ENCODE results near the gene HBD. TPM values are rescaled to one million over a fixed set of nuclear protein-coding genes. Genes with fewer than 3 reads are reported as not detected.

HBD gene
- total and polyA plus RNA-seq, 9 of the 15 experiments (the other 6 are each of a cell fraction or from before 2014, with no cell fraction given) = 11.8 to 169 (median 36.0) TPM

DNA sequence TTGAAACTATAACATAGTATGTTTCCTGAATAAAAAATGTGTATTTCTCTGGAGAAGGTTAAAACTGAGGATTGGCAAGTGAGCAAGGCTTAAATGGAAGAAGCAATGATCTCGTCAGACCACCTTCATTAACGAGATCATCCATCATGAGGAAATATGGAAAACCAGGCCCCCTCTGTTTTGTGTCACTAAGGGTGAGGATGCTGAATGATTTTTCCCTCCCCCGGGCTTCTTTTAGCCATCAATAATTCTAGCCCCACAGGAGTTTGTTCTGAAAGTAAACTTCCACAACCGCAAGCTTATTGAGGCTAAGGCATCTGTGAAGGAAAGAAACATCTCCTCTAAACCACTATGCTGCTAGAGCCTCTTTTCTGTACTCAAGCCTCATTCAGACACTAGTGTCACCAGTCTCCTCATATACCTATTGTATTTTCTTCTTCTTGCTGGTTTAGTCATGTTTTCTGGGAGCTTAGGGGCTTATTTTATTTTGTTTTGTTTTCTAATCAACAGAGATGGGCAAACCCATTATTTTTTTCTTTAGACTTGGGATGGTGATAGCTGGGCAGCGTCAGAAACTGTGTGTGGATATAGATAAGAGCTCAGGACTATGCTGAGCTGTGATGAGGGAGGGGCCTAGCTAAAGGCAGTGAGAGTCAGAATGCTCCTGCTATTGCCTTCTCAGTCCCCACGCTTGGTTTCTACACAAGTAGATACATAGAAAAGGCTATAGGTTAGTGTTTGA, 41.3 kb upstream of the HBD start (continued):
- TF ChIP-seq ZNF512 (tag; IDR thresholded peaks at IDR 0.05) (no peak), SMAD4 (CRISPR knock-in tag; conservative IDR thresholded peaks at IDR 0.05) (no peak), KDM2B (CRISPR knock-in tag; IDR thresholded peaks at IDR 0.05) (no peak), ZNF253 (CRISPR knock-in tag; conservative IDR thresholded peaks at IDR 0.05) (no peak), RFX7 (CRISPR knock-in tag; IDR thresholded peaks at IDR 0.05) (no peak), ZNF12 (CRISPR knock-in tag; IDR thresholded peaks at IDR 0.05) (no peak), THAP7 (CRISPR knock-in tag; IDR thresholded peaks at IDR 0.05) (no peak), ZNF583 (CRISPR knock-in tag; IDR thresholded peaks at IDR 0.05) (no peak), TAF1 (IDR thresholded peaks at IDR 0.05; ENCODE audit: control insufficient read depth, extremely low read depth, insufficient read depth, low read length, severe bottlenecking) (peak; percentile 42), PBX2 (CRISPR knock-in tag; IDR thresholded peaks at IDR 0.05; ENCODE audit: low read depth) (no peak), PBX2 (tag; conservative IDR thresholded peaks at IDR 0.05; ENCODE audit: low read depth) (peak; percentile 79), ZC3H4 (CRISPR knock-in tag; IDR thresholded peaks at IDR 0.05; ENCODE audit: borderline replicate concordance) (no peak), ZFP1 (CRISPR knock-in tag; IDR thresholded peaks at IDR 0.05) (no peak), HDAC1 (IDR thresholded peaks at IDR 0.05) (peak in 1 of 2 experiments; percentile 75; a peak in 2 of 4 replicates), PCBP2 (IDR thresholded peaks at IDR 0.05; ENCODE audit: low read depth, low read length, poor library complexity, severe bottlenecking) (no peak), CBX3 (IDR thresholded peaks at IDR 0.05; ENCODE audit: borderline replicate concordance in 1 of 2, low read length in 2 of 2) (peak in 1 of 2 experiments; percentile 63; a peak in 1 of 3 replicates)
- TF ChIP-seq, protein P1, sequence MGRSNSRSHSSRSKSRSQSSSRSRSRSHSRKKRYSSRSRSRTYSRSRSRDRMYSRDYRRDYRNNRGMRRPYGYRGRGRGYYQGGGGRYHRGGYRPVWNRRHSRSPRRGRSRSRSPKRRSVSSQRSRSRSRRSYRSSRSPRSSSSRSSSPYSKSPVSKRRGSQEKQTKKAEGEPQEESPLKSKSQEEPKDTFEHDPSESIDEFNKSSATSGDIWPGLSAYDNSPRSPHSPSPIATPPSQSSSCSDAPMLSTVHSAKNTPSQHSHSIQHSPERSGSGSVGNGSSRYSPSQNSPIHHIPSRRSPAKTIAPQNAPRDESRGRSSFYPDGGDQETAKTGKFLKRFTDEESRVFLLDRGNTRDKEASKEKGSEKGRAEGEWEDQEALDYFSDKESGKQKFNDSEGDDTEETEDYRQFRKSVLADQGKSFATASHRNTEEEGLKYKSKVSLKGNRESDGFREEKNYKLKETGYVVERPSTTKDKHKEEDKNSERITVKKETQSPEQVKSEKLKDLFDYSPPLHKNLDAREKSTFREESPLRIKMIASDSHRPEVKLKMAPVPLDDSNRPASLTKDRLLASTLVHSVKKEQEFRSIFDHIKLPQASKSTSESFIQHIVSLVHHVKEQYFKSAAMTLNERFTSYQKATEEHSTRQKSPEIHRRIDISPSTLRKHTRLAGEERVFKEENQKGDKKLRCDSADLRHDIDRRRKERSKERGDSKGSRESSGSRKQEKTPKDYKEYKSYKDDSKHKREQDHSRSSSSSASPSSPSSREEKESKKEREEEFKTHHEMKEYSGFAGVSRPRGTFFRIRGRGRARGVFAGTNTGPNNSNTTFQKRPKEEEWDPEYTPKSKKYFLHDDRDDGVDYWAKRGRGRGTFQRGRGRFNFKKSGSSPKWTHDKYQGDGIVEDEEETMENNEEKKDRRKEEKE (IDR thresholded peaks at IDR 0.05; ENCODE audit: borderline replicate concordance in 1 of 2, control insufficient read depth in 1 of 2, low read depth in 2 of 2, low read length in 1 of 2) = peak in 1 of 2 experiments; percentile 51; a peak in 1 of 4 replicates
- TF ChIP-seq, protein P2, sequence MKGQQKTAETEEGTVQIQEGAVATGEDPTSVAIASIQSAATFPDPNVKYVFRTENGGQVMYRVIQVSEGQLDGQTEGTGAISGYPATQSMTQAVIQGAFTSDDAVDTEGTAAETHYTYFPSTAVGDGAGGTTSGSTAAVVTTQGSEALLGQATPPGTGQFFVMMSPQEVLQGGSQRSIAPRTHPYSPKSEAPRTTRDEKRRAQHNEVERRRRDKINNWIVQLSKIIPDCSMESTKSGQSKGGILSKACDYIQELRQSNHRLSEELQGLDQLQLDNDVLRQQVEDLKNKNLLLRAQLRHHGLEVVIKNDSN (CRISPR knock-in tag; IDR thresholded peaks at IDR 0.05) = no peak

All from K562 (cell line).